ENCODE results near the gene ZNF213. TPM values are rescaled to one million over a fixed set of nuclear protein-coding genes. Genes with fewer than 3 reads are reported as not detected.

The ZNF213 gene
- 8.2 TPM for polyA plus RNA-seq (2013, experiment 1 of 2)
- polyA plus RNA-seq (2013, experiment 2 of 2), result 7.9 TPM

GRCh38 chr16:3134338-3135125 is at the start of gene ZNF213:
Gene ZNF213, plus strand, starts transcription at chr16:3135029. Its CDS starts 2,252 bp downstream, at chr16:3137281.
- H3K18ac ChIP-seq (ENCODE audit: low read length), result peak within 1 kb of the TSS; percentile 99
- H2BK15ac ChIP-seq (ENCODE audit: low read length), result peak within 1 kb of the TSS; percentile 54
- peak within 1 kb of the TSS; percentile 77 for H2AK5ac ChIP-seq (ENCODE audit: low read depth, low read length)
- no CpG with 5 or more reads among the region's 63 CpGs for WGBS, 2 donors (ENCODE audit: extremely low coverage in 2 of 2, insufficient read length in 2 of 2, insufficient replicate concordance in 1 of 2)
- peak within 1 kb of the TSS; percentile 70 to 97 for H3K4me3 ChIP-seq (ENCODE audit: low read length in 2 of 2)
- peaks cover 6% of the 10 kb centered on the region for H3K79me1 ChIP-seq (ENCODE audit: low read depth, low read length)
- peaks cover 0 to 2% of the 10 kb centered on the region in 2 donors for H3K9me3 ChIP-seq (replicated peaks in 1 of 2; ENCODE audit: control insufficient read depth in 2 of 2, insufficient read depth in 1 of 2, low read depth in 1 of 2, low read length in 2 of 2)
- H2AFZ ChIP-seq (ENCODE audit: low read length), result peak within 1 kb of the TSS; percentile 88
- no peak within 1 kb of the TSS for H4K8ac ChIP-seq (ENCODE audit: low read depth, low read length)
- peaks cover 4 to 9% of the 10 kb centered on the region in 2 donors for H3K4me1 ChIP-seq (ENCODE audit: control insufficient read depth in 2 of 2, insufficient read depth in 1 of 2, low read depth in 1 of 2, low read length in 2 of 2)
- peak within 1 kb of the TSS; percentile 69 for H2BK120ac ChIP-seq (ENCODE audit: low read depth, low read length)
- DNase-seq (ENCODE audit: low spot score), result peak; percentile 97
- H2BK5ac ChIP-seq (ENCODE audit: low read length), result peak within 1 kb of the TSS; percentile 69
- peak within 1 kb of the TSS; percentile 92 for H3K4me2 ChIP-seq (ENCODE audit: insufficient read depth, low read length, poor library complexity, severe bottlenecking)
- peak within 1 kb of the TSS; percentile 32 for H3K23ac ChIP-seq (ENCODE audit: low read depth, low read length, poor library complexity)
- peak within 1 kb of the TSS; percentile 6 for H3K4ac ChIP-seq (ENCODE audit: low read length)
- H3K9ac ChIP-seq (ENCODE audit: low read depth, low read length, poor library complexity), result peak within 1 kb of the TSS; percentile 99
- peak within 1 kb of the TSS; percentile 61 for H3K14ac ChIP-seq (ENCODE audit: low read length)
- H3K27ac ChIP-seq (replicated peaks; ENCODE audit: low read length), result peak within 1 kb of the TSS; percentile 85
- H3K36me3 ChIP-seq (replicated peaks in 1 of 2; ENCODE audit: control insufficient read depth in 2 of 2, insufficient read depth in 2 of 2, low read length in 2 of 2), result peaks cover 9 to 50% of the 10 kb centered on the region in 2 donors
- no peak within 1 kb of the TSS for H2BK12ac ChIP-seq (ENCODE audit: low read length)
- no peaks in the 10 kb centered on the region for H3K27me3 ChIP-seq (ENCODE audit: control insufficient read depth in 3 of 3, insufficient read depth in 3 of 3, low read depth in 1 of 3, low read length in 3 of 3)
- peak within 1 kb of the TSS; percentile 64 for H4K91ac ChIP-seq (ENCODE audit: low read depth, low read length, poor library complexity)

GRCh38 chr16:3085868-3086595 is 48.8 kb upstream of the ZNF213 start:
- DNase-seq (ENCODE audit: low spot score), result no peak
- H3K4ac ChIP-seq (ENCODE audit: low read length), result no peak overlapping the region
- H4K91ac ChIP-seq (ENCODE audit: low read depth, low read length, poor library complexity), result no peak overlapping the region
- H2BK12ac ChIP-seq (ENCODE audit: low read length), result no peak overlapping the region
- H3K4me1 ChIP-seq (ENCODE audit: control insufficient read depth in 2 of 2, insufficient read depth in 1 of 2, low read depth in 1 of 2, low read length in 2 of 2), result peaks cover 12 to 19% of the 10 kb centered on the region in 2 donors
- peaks cover 0 to 5% (median 0%) of the 10 kb centered on the region in 3 experiments for H3K27me3 ChIP-seq (ENCODE audit: control insufficient read depth in 3 of 3, insufficient read depth in 3 of 3, low read depth in 1 of 3, low read length in 3 of 3)
- no peak overlapping the region for H3K4me2 ChIP-seq (ENCODE audit: insufficient read depth, low read length, poor library complexity, severe bottlenecking)
- H3K14ac ChIP-seq (ENCODE audit: low read length), result no peak overlapping the region
- H3K9me3 ChIP-seq (replicated peaks in 1 of 2; ENCODE audit: control insufficient read depth in 2 of 2, insufficient read depth in 1 of 2, low read depth in 1 of 2, low read length in 2 of 2), result no peaks in the 10 kb centered on the region
- H2AFZ ChIP-seq (ENCODE audit: low read length), result peak overlapping the region; percentile 88
- H2AK5ac ChIP-seq (ENCODE audit: low read depth, low read length), result no peak overlapping the region
- H3K9ac ChIP-seq (ENCODE audit: low read depth, low read length, poor library complexity), result no peak overlapping the region
- no peak overlapping the region for H3K27ac ChIP-seq (replicated peaks; ENCODE audit: low read length)
- WGBS, 2 donors (ENCODE audit: extremely low coverage in 2 of 2, insufficient read length in 2 of 2, insufficient replicate concordance in 1 of 2), result no CpG with 5 or more reads among the region's 17 CpGs
- no peak overlapping the region for H2BK120ac ChIP-seq (ENCODE audit: low read depth, low read length)
- no peak overlapping the region for H3K4me3 ChIP-seq (ENCODE audit: low read length in 2 of 2)
- no peak overlapping the region for H3K23ac ChIP-seq (ENCODE audit: low read depth, low read length, poor library complexity)
- H2BK15ac ChIP-seq (ENCODE audit: low read length), result peak overlapping the region; percentile 87
- H3K36me3 ChIP-seq (replicated peaks in 1 of 2; ENCODE audit: control insufficient read depth in 2 of 2, insufficient read depth in 2 of 2, low read length in 2 of 2), result no peaks in the 10 kb centered on the region
- peaks cover 1% of the 10 kb centered on the region for H3K79me1 ChIP-seq (ENCODE audit: low read depth, low read length)
- no peak overlapping the region for H3K18ac ChIP-seq (ENCODE audit: low read length)
- no peak overlapping the region for H2BK5ac ChIP-seq (ENCODE audit: low read length)
- no peak overlapping the region for H4K8ac ChIP-seq (ENCODE audit: low read depth, low read length)

GRCh38 chr16:3086596-3087242 is 48.1 kb upstream of the ZNF213 start:
- Histone ChIP-seq H2BK5ac (ENCODE audit: low read length) (peak overlapping the region; percentile 66), H4K8ac (ENCODE audit: low read depth, low read length) (peak overlapping the region; percentile 82), H3K27ac (replicated peaks; ENCODE audit: low read length) (no peak overlapping the region), H3K27me3 (ENCODE audit: control insufficient read depth in 3 of 3, insufficient read depth in 3 of 3, low read depth in 1 of 3, low read length in 3 of 3) (peaks cover 0 to 3% (median 0%) of the 10 kb centered on the region in 3 experiments), H3K4me1 (ENCODE audit: control insufficient read depth in 2 of 2, insufficient read depth in 1 of 2, low read depth in 1 of 2, low read length in 2 of 2) (peaks cover 12 to 19% of the 10 kb centered on the region in 2 donors), H4K91ac (ENCODE audit: low read depth, low read length, poor library complexity) (no peak overlapping the region), H2BK120ac (ENCODE audit: low read depth, low read length) (no peak overlapping the region), H3K79me1 (ENCODE audit: low read depth, low read length) (peaks cover 1% of the 10 kb centered on the region), H3K4ac (ENCODE audit: low read length) (no peak overlapping the region), H3K9me3 (replicated peaks in 1 of 2; ENCODE audit: control insufficient read depth in 2 of 2, insufficient read depth in 1 of 2, low read depth in 1 of 2, low read length in 2 of 2) (no peaks in the 10 kb centered on the region), H3K9ac (ENCODE audit: low read depth, low read length, poor library complexity) (no peak overlapping the region), H2AK5ac (ENCODE audit: low read depth, low read length) (peak overlapping the region; percentile 98), H3K23ac (ENCODE audit: low read depth, low read length, poor library complexity) (no peak overlapping the region), H3K18ac (ENCODE audit: low read length) (peak overlapping the region; percentile 83), H3K36me3 (replicated peaks in 1 of 2; ENCODE audit: control insufficient read depth in 2 of 2, insufficient read depth in 2 of 2, low read length in 2 of 2) (no peaks in the 10 kb centered on the region), H3K4me3 (ENCODE audit: low read length in 2 of 2) (no peak overlapping the region), H2BK15ac (ENCODE audit: low read length) (peak overlapping the region; percentile 87), H3K4me2 (ENCODE audit: insufficient read depth, low read length, poor library complexity, severe bottlenecking) (no peak overlapping the region), H3K14ac (ENCODE audit: low read length) (no peak overlapping the region), H2AFZ (ENCODE audit: low read length) (peak overlapping the region; percentile 88), H2BK12ac (ENCODE audit: low read length) (no peak overlapping the region)
- no CpG with 5 or more reads among the region's 14 CpGs for WGBS, 2 donors (ENCODE audit: extremely low coverage in 2 of 2, insufficient read length in 2 of 2, insufficient replicate concordance in 1 of 2)
- no peak for DNase-seq (ENCODE audit: low spot score)
